ENCODE results near the gene FLT4.

FLT4 gene

DNA sequence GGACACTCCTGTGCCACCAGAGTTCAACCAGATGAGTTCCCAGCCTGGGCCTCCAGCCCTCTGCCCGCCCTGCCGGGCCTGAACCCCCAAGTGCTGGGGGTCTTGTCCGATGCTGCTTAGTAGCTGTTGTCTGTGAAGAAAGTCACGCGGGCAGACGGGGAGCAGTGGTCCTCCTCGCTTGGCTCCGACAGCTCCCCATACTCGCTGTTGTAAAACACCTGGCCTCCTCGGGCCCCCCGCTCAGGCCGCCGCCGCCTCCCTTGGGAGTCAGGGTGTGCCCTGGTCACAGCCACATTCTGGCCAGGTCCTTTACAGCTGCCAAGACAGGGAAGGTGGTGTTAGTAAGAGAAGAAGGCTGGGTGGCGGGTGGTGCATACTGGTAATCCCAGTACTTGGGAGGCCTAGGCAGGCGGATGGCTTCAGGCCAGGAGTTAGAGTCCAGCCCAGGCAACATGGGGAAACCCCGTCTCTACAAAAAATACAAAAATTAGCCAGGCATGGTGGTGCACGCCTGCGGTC is 46.3 kb downstream of the FLT4 start:
- no peak for DNase-seq

DNA sequence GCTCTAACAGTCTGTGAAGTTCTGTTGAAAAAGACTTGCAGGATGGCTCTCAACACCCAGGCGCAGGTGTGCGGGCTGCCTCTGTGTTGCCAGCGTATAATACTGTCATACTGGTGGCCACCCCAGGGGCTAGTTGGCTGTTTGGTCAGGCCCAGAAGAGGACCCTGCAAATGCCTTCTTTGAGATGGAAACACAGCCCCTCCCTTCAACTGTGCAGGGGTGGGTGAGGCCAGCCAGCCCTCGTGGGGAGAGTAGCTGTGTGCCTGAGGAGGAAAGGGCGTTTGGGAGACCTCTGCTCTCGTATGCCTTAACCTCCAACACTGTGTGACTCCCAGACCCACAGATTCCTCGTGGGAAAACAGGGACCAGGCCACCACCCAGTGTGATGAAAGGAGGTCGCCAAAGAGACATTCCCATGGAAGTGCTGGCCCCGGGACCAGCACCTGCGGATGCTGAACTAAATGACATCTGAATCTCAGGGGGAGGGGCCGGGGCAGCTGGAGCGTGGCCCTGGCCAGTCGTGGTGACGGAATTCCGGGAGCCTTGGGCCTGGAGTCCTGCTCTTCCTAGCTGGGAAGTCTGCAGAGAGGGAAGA is 46.8 kb downstream of the FLT4 start:
- no peak for DNase-seq

DNA sequence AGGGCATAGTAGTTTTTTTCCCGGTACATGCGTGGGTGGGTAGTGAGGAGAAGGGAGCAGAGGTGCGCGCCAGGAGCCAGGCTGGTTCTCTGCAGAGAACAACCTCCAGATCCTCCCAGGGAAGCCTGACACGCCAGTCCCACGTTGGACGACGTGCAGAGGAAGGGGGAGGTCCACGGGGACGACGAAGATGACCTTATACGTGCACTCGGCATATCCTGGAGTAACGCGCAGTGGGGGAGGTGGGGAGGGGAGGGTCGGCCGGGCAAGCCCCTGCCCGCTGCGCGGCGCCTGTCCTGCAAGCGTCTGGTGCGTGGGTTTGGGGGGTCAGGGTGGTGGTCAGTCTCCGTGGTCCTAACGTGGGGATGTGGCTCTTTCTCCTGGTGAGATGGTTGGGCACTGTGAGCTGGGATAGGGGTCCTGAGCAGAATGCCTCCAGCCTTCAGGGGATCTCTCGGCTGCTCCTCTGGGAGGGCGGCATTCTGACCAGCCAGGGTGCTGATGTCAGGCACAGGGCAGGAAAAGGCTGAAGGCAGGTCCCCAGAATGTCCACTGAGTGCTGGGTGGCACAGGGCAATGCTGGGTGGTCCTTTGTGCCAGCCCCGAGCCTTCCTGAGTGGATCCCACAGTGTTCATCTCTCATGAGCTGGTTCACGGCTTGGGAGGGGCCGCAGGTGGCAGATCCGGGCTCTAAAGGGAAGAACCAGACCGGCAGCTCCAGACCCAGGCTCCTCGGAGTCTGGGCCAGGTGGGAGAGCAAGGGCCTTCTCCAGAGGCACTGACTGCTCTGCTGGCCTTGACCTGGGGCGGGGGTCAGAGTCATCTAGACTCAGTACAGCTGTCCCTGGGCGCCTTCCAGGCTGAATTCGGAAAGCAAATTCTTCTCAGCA is 47.6 kb downstream of the FLT4 start:
- DNase-seq = no peak

DNA sequence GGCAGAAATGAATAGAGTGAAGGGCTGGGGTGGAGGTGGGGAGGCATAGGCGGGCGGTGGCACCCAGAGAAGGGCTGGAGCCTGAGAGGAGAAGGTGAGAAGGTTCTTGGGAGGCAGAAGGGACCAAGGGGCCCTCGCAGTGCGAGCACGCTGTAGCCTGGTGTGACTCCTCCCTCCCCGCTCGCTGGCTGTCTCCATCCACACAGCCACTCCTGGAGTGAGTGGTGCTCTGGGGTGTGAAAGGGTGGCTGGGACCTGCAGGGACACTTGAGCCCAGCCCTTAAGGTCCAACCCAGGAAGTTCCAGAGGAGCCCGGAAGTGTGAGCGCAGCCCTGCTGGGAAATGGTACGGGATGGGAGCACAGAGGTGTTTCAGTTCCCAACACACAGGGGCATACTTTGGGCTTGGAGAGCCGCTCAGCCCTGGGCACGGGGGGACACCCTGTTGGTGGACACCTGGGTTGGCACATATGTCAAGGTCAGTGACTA is 48.8 kb downstream of the FLT4 start:
- no peak for DNase-seq

DNA sequence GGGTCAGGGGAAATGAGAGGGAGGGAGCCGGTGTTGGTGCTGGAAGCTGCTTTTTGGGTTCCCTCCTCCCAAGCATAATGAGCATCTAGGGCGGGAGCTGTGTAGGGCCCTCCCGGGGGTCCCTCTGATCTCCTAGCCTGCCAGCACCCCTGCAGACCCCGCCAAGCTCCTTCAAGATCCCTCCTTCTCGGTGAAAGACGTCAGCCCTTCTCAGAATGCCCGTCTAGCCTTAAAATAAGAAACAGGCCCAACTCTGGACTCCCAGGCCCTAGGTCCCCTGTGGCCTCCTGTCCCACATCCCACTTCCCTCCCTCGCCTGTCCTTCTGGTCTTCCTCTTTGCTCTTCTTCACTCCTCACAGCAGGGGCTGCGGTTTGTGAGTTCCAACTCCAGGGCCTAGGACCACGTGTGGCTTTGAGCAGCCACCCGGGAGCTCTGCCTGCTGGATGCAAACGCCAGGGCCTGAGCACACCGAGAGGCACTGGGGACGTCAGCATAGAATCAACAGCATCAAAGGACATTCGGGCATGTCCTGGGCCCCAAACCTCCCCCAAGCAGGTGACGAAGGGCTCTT is 49.3 kb downstream of the FLT4 start:
- no peak for DNase-seq

DNA sequence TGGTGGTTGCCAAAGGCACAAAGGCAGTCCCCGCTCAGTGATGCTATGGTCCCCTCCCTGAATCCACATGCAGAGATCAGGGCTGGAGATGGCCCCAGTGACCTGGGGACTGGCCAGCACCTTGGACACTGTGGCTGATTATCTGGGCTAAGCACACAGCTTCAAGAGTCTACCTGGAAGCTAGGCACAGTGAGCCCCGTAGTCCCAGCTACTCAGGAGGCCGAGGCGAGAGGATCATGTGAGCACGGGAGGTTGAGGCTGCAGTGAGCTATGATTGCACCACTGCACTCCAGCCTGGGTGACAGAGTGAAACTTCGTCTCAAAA is 49.8 kb downstream of the FLT4 start:
- no peak for DNase-seq

DNA sequence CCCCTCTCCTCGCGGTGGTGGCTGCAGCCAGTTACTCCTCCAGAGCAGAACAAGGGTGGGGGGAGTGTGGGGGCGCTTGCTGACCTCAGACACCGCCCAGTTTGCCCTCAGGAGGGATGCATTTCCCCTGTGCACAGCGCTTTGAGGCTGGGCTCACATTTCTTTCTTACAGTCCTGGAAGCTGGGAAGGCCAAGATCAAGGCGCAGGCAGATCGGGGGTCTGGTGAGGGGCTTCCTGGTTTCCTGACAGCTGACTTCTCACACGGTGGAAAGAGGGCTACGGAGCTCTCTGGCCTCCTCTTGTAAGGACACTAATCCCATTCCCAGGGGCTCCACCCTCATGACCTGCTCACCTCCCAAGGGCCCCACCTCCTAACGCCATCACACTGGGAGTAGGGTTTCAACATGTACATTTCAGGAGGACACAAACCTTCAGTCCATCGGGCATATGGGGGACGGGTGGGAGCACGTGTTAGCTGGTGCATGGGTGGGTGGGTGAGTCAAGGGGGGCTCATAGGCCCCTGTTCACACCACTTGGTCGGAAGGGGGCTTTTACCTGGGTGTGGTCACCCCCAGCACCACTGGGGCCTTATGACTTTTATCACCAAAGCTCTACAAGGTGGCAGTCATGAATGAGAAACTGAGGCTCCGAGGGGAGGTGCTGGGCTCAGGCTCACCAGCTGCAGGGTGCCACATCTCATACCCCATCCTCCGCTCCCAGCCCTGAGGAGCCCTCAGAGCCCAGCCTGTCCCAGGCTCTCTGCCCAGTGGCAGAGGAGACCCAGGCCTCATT is 50.4 kb downstream of the FLT4 start:
- DNase-seq = no peak

DNA sequence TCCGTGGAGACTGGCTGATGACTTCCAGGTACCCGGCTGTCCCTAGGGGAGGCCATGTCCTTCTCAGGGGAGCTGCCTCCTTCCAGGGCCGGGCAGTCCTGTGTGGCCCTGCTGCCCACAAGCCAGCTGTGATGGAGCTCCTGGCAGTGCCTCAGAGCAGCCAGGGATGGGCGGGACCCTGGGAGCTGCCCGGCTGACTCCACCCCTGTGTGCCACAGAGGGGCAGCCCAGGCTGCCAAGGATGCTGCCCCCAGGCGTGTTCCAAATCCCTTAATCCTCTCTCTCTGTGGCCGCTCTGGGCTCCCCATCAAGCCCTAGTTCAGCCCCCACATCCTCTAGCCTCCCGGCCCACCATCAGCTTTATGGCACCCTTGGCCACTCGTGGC is 51.1 kb downstream of the FLT4 start:
- no peak for DNase-seq

DNA sequence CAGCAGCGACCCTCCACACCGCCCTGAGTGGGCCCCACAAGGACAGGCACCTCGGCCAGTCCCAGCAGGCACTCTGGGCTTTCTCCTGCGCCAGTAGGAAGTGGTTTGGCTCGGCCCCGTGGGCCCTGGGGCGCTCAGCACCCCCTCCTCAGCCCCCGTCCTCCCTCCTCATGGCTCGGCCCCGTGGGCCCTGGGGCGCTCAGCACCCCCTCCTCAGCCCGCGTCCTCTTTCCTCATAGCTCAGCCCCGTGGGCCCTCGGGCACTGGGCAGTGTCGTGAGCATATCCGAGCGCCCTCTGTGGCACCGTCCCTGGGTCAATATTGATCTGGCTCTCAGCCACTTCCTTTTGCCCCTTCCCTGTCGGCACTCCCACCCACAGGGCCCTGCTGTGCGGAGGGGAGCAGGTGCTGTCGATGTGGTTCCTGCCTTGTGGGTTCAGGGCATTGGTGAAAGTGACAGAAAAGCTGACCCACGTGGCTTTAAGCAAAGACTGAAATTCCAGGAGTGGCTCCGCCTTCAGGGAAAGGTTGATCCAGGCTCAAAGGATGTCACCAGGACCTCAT is 52.6 kb downstream of the FLT4 start:
- DNase-seq = no peak

DNA sequence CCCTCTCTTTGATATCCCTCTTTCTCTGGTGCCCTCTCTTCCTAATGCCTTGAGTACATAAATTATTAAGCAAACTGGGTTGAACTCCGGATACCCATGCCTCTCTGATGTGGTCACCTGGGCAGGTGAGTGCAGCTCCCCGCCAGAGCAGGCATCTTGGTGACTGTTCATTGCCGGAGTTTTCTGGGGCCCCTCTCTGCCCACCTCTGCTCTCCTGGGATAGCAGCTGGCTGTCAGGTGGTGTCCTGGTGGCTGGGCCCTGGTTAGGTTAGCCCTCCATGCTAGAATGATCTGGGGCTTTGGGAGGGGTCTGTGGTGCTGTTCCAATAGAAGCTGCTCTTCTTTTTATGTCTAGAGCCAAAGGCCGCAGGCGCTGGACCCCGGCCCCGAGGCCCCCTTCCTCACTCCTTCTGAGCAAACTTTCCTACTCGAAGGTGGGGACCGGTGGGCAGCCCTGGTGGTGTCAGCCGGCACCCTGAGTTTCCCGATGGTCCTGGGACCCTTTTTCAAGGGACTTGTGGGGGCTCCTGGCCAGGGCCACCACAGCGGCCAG is 53.2 kb downstream of the FLT4 start:
- no peak for DNase-seq

DNA sequence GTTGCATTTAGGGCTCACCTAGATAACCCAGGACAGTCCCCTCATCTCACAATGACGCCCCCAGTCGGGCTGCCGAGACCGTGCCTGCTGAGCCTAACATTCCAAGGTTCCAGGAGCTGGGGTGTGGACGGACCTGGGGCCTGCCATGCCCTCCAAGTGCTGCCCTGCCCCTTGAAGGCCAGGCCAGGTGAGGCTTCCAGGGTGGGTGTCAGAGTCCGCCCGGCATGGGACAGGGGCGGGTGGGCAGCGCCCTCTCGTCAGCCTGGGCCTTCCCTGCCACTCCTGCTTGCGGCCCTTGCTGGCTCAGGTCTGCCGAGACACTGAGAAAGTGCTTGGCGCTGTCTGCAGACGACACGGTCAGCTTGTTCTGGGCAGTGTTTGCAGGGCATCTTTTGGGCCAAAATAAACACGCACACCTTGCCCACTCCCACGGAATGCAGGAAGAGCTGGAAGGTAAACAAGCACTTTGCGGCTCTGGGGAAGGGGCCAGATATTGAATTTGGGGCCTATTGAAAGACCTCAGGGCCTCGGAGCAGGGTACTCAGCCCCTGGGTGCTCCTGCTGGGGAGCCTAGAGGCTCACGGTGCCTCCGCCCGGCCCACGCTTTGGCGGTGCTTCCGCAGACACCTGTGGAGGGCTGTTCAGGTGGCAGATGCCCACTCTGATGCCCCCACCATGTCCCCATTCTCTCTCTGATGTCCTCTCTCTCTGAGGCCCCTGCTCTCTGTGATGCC is 53.9 kb downstream of the FLT4 start:
- no peak for DNase-seq

DNA sequence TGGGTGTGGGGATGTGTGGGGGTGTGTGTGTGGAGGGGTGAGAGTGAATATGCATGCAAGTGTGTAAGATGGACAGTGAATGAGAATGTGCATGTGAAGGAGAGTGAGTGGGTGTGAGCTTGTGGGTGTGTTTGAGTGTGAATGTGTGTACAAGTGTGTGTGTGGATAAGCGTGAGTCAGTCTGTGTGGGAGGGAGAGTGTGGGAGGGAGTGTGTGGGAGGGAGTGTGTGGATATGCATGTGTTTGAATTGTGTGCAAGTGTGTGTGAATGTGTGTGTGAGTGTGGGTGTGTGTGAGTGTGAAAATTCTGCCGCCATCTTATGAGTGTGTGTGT is 54.4 kb downstream of the FLT4 start:
- no peak for DNase-seq

DNA sequence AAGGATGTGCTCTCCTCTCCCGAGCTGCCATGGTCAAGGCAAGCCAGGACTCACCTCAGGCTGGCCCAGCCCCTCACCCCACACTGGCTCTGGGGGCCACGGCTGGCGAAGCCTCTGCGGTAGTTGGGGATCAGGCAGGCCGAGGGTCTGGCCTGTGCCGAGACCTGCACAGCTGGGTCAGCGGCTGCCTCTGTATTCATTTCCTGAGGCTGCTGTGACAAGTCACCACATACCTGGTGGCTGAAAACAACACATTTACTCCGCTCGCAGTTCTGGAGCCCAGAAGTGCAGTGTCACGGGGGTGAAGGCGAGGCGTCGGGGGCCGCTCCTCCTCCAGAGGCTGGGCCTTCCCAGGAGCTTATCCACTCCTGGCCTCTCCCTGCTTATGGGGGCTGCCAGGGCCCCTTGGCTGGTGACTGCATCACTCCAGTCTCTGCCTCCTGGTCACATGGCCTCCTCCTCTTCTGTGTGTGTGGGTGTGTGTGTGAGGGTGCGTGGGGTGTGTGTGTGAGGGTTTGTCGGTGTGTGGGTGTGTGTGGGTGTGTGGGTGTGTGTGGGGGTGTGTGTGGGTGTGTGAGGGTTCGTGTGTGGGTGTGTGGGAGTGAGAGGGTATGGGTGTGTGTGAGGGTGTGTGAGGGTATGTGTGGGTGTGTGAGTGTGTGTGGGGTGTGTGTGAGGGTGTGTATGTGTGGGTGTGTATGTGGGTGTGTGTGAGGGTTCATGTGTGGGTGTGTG is 54.9 kb downstream of the FLT4 start:
- no peak for DNase-seq

DNA sequence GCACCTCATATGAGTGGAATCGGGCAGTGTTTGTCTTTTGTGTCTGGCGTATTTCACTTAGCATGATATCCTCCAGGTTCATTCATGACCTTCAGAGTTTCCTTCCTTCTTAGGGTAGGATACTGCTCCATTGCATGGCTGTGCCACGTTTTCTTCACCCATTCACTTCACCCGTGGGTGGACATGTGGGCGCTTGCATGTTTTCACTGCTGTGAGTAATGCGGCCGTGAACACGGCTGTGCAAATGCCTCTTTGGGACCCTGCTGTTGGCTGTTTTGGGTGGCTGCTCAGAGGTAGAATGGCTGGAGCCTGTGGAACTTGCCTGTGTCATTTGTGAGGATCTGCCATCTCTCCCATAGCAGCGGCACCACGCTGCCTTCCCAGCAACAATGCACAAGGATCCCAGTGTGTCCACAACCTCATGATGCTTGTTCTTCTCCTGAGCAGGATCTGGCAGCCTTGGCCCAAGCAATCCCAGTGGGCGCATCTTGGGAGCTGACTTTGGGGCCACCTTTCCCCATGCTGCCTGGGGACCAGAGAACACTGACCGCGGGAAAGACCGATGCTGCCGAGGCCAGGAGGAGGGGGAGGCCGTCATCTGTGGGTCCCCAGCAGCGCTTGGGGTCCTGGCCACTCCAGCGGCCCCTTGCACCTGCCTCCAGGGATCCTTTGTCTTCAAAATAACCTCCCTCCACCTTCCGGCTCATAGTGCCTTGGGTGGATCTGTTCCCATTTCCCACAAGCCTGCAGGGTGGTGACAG is 55.8 kb downstream of the FLT4 start:
- DNase-seq = no peak

DNA sequence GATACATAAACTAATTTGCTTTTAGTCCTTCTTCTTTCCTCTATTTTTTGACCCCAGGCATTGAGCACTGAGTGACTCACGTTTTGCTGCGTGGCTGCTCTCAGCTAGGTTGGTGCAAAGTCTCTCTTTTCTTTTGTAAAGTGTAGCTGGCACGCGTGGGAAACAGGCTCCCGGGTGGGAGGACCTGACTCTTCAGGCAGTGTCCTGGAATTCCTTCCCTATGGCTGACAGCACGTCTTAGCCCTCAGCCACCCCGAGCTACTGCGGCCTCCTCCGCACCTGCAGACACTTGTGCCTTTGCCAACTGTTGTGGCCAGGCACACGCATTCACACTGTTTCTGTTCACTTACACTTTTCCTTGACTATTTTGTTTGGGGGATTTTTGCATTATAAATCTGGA is 57.2 kb downstream of the FLT4 start:
- DNase-seq = no peak

DNA sequence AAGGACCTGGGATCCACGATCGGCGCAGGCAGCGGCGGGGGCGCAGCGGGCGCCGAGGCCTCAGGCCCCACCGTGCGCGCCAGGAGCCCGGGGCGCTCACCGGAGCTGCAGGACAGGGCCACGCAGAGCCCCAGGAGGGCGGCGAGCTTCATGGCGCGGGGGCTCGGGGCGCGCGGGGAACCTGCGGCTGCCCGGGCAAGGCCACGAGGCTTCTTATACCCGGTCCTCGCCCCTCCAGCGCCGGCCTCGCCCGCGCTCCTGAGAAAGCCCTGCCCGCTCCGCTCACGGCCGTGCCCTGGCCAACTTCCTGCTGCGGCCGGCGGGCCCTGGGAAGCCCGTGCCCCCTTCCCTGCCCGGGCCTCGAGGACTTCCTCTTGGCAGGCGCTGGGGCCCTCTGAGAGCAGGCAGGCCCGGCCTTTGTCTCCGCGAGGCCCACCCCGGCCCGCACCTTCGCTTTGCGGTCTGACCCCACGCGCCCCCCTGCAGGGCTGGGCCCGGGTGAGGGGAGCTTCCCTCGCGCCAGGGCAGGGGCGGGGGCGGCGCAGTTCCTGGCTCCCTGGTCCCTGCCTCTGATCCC is 58.0 kb downstream of the FLT4 start, which contains the start of gene SCGB3A1:
Gene SCGB3A1 (minus strand): TSS at position 189 of the 577 bp plus-strand sequence. CDS start 37 bp downstream, at position 152.
- no peak for DNase-seq

DNA sequence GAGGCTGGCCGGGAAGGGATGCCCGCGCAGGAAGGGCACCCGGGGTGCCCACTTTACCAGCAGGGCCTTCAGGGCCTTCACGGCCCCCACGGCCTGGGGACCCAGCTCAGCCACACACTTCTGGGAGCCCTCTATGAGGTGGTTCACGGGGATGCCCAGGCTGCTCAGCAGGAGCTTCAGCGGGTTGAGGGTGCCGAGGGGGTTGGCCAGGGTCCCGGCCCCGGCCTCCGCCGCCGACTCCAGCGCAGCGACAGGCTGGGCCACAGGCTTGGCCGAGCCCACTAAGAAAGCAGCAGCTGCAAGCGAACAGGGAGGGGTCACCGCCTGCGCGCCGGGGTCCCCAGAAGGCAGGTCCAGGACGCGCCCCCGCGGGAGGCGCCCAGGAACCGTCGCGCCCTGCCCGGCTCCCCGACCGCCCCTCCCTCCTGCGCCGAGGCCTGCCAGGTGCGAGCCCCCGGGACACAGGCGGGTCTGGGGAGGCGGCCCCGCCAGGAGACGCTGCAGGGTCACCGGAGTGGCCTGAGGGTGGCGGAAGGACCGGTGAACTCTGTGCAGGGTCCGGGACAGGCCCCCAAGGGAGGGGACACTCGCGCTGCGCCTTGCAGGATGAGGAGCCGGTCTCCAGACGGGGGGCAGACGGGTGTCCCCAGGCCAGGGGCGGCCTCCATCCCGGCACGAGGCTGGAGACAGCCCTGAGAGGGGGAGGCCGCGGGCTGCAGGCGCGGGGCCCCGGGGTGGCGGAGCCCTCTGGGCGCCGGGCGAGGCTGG is 58.7 kb downstream of the FLT4 start:
- DNase-seq = no peak

DNA sequence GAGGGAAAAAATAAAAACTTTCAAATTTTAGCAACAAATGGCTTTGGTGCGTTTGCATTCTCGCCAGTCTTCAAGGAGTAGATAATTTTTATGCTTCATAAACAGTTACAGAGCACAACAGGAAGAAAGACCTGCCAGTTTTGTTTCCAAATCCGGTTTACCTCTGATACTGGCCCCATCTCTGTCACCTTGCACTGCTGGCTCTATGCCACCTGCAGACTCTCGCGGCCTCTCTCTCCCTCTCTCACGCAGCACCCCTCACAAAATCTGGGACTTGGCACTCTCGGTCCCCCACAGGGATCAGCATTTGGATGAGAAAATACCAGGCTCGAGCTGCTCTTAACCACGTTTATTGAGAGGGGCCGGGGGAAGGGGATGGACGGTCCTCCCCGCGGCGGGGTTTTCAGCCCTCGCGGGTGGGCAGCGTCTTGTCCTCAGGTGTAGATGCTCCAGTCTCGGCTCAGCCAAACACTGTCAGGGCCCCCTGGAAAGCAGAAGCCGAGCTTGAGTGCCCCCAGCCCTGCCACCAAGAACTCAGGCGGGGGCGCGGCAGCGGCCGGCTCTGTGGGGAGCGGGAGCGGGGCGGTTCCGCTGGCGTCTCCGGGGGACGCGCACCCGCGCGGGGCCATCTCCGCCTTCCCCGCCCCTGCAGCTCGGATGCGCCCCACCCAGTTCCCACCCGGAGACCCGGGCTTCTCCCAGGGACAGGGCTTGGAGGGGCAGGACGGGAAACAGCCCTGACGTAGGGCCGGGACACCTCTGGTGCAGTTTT is 59.4 kb downstream of the FLT4 start:
- no peak for DNase-seq
